GM19025 (cell line): ENCODE data around the gene CASZ1.

Source experiments
- ATAC-seq: cut with Tn5 transposase; IDR thresholded peaks from one replicate; pipeline ENCODE4 v1.9.1; 2021; ENCODE audit warnings: mild to moderate bottlenecking, low read depth, moderate library complexity; ENCODE audit not compliant: unreplicated experiment

Gene CASZ1

DNA sequence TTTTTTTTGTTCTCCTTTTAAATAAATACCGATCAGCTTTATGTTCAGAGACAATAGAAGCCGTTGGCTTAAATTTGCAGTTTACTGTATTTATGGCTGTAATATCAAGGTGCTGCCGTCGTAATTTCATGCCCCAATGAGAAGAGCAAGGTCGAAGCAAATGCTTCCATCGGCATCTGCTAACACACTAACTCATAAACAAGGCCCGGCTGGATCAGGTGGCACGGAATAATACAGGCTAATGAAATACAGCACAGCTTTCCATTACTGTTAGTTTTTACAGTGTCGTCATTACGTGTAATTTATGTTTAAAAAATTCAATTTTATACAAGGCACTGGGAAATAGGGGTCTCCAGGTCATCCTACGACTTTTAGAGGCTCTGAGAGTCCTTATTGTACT lies 202.7 kb downstream of the CASZ1 start:
- ATAC-seq: no peak

- ATAC-seq: no peak
Measured at GRCh38 chr1:10592373-10592772, 204.1 kb downstream of the CASZ1 start.

DNA sequence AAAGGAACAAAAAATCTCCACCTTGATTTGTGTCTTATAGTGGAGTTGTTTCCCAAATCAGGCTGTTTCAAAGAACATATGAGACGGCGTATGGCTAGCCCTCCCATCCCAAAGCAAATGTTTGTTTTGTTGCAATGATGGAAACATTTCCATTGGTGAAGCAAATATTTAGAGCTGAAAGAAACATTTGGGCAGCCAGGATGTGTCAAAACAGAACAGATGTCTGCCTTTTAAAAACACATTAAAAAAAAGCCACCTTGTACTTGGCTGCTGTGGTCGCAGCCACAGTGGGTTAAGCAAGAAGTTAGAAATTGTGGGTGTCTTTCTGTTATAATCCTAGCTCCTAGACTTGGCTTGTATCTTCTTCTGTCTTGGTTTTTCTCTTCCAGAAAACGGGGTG lies 205.4 kb downstream of the CASZ1 start:
- no peak for ATAC-seq

GRCh38 chr1:10589074-10589473 lies 207.4 kb downstream of the CASZ1 start:
- ATAC-seq: no peak

DNA sequence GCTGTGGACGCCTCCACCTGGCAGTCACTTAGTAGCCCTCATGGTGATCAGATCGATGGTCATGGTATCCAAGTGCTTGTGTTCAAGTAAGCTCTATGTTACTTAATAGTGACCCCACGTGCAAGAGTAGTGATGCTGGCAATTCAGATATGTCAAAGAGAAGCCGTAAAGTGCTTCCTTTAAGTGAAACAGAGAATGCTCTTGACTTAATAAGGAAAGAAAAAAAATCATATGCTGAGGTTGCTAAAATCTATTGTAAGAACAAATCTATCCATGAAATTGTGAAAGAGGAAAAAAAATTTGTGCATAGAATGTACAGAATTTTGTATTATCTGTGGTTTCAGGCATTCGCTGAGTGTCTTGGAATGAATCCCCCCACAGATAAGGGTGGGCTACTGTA lies 207.8 kb downstream of the CASZ1 start:
- ATAC-seq: no peak
